GM23248 (cell line): ENCODE measurements around the gene FAM117B. TPM values are rescaled to one million over a fixed set of nuclear protein-coding genes. Genes with fewer than 3 reads are reported as not detected.
A peak's percentile ranks its signal among the peaks of the same experiment; 100 is the strongest.

Experiments
- DNase-seq: peaks from one replicate; pipeline ENCODE4 v3.0.0-alpha.2; 2015
- H2AFZ ChIP-seq: fragments of 200-600 bp; sonication (generic); 2 replicates; pipeline ENCODE4 v1.6.1; 2016; ENCODE audit warnings: antibody characterized with exemption
- H3F3A ChIP-seq: fragments of 200-600 bp; sonication (generic); 2 replicates; pipeline ENCODE4 v1.6.1; 2016; ENCODE audit warnings: mild to moderate bottlenecking, antibody characterized with exemption, mixed run types; ENCODE audit not compliant: insufficient read depth
- H3K27ac ChIP-seq: fragments of 200-600 bp; sonication (generic); 2 replicates; pipeline ENCODE4 v1.5.1; 2016; ENCODE audit warnings: mild to moderate bottlenecking
- H3K27me3 ChIP-seq: fragments of 200-600 bp; sonication (generic); replicated peaks from 2 replicates; pipeline ENCODE4 v1.6.1; 2016; ENCODE audit warnings: mild to moderate bottlenecking; ENCODE audit not compliant: insufficient read depth
- H3K36me3 ChIP-seq: fragments of 200-600 bp; sonication (generic); 2 replicates; pipeline ENCODE4 v1.6.1; 2016; ENCODE audit warnings: low read depth, mild to moderate bottlenecking
- H3K4me1 ChIP-seq: fragments of 200-600 bp; sonication (generic); 2 replicates; pipeline ENCODE4 v1.6.1; 2016; ENCODE audit warnings: mild to moderate bottlenecking; ENCODE audit not compliant: insufficient read depth
- H3K4me2 ChIP-seq: fragments of 200-600 bp; sonication (generic); one replicate; pipeline ENCODE4 v1.6.1; 2016; ENCODE audit warnings: mild to moderate bottlenecking; ENCODE audit not compliant: unreplicated experiment
- H3K4me3 ChIP-seq: fragments of 200-600 bp; sonication (generic); 2 replicates; pipeline ENCODE4 v1.5.1; 2016; ENCODE audit warnings: mild to moderate bottlenecking
- H3K79me2 ChIP-seq: fragments of 200-600 bp; sonication (generic); 2 replicates; pipeline ENCODE4 v1.6.1; 2016; ENCODE audit warnings: mild to moderate bottlenecking; ENCODE audit not compliant: insufficient read depth
- H3K9ac ChIP-seq: fragments of 200-600 bp; sonication (generic); 2 replicates; pipeline ENCODE4 v1.6.1; 2016; ENCODE audit warnings: mild to moderate bottlenecking
- H3K9me2 ChIP-seq: fragments of 200-600 bp; sonication (generic); 2 replicates; pipeline ENCODE4 v1.6.1; 2016; ENCODE audit warnings: mixed run types, mild to moderate bottlenecking, moderate library complexity; ENCODE audit not compliant: insufficient read depth
- H3K9me3 ChIP-seq: fragments of 200-600 bp; sonication (generic); one replicate; pipeline ENCODE4 v1.6.1; 2017; ENCODE audit warnings: low read depth
- H4K20me1 ChIP-seq: fragments of 200-600 bp; sonication (generic); 2 replicates; pipeline ENCODE4 v1.6.0; 2016; ENCODE audit not compliant: insufficient read depth
- EZH2 ChIP-seq: fragments of 200-600 bp; sonication (generic); IDR thresholded peaks from 2 replicates; pipeline ENCODE4 v1.6.1; 2018; ENCODE audit warnings: antibody characterized with exemption, mild to moderate bottlenecking; ENCODE audit not compliant: insufficient read depth, poor library complexity, severe bottlenecking
- EZH2phosphoT487 ChIP-seq: fragments of 200-600 bp; sonication (generic); IDR thresholded peaks from 2 replicates; pipeline ENCODE4 v1.6.1; 2018; ENCODE audit warnings: antibody characterized with exemption, moderate library complexity, mild to moderate bottlenecking, low read depth; ENCODE audit not compliant: insufficient read depth
- WGBS, 2 experiments: methylation state at CpG; one replicate each; pipeline ENCODE4 v1.1.6; 2015 to 2017; ENCODE audit warnings: low lambda C conversion rate in 2 of 2, low coverage in 1 of 2; ENCODE audit errors: missing lambda C conversion rate in 2 of 2; 5-methylcytosine and 5-hydroxymethylcytosine counted together
- in situ Hi-C: fragments of 300-500 bp; cut with MboI; formaldehyde crosslinking; loops from 2 replicates; pipeline ENCODE4 v1.15.0; 2020
- polyA plus RNA-seq: library from polyadenylated mRNA; unstranded; fragments of >200 nt; fragmentation: Nextera tagmentation; extraction: Ambion mirVana; gene quantifications from 2 replicates; pipeline ENCODE4 v1.2.1, GENCODE V29; 2016
- total RNA-seq: library from RNA; depleted of rRNA; stranded (reverse); fragments of >200 nt; shearing (Covaris generic); gene quantifications from 2 replicates; pipeline ENCODE4 v1.2.3, GENCODE V29; 2014

Gene FAM117B
- total and polyA plus RNA-seq, 2 experiments from 2014 or later = 1.1 to 1.2 TPM

DNA sequence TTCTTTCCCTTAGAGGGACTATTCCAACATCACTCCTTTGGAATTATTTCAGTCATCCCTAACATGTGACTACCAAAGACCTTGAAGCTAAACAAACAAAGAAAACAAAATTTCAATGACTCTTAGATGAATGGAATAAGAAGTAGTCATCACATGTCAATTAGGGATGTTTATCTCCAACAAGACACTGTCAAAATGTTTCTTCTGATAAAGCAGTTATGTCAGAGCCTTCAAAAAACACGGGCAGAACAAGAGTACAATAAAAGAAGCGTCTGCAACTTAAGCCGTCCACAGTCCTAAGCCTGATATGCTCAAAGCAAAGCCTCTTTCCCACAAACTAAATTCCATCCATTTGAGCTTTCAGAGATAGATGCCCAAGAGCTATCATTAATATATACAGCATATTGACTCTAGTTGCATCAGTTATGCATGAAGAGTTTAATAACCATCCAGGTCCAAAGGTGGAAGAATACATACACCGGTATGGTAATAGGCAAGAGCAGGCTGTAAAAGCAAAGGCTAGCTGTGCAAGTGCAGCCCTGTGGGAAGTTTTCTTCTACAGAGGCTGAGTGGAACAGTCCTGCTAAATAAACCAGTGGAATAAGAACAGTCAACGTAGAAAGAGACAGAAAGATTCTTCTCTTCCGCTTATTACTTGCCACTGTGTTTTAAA, 138.7 kb downstream of the FAM117B start:
- Histone ChIP-seq H3F3A (no peaks in the 10 kb centered on the region), H4K20me1 (no peaks in the 10 kb centered on the region), H3K9me2 (no peaks in the 10 kb centered on the region), H3K79me2 (no peaks in the 10 kb centered on the region), H3K36me3 (no peaks in the 10 kb centered on the region), H3K9me3 (no peaks in the 10 kb centered on the region), H3K4me1 (no peaks in the 10 kb centered on the region), H3K4me2 (no peak overlapping the region), H3K9ac (no peak overlapping the region), H3K27me3 (no peaks in the 10 kb centered on the region), H2AFZ (no peak overlapping the region), H3K4me3 (no peak overlapping the region), H3K27ac (no peak overlapping the region)
- in situ Hi-C loops = no loop called here
- DNase-seq = no peak
- TF ChIP-seq EZH2 (no peak), EZH2phosphoT487 (no peak)
- WGBS, 2 experiments = 92 to 98% methylated on average over 6 of the region's 6 CpGs

DNA sequence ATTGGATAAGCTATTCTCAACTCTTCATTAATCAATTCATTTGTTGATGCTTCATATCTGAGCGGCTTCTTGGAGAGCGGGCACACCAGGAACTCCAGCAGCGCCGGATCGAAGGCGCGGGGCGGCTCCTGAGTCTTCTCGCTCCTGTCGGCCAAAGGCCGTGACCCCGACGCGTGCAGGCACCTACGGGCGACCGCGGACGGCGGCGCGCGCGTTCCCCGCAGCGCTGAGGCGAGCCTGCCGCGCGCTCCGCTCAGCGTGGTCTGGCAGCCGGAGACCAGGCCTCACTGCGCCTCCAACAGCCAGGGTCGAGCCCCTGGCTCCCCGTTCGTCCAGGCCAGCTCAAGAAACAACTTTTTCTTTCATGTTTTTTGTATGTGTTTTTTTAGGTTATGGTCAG, 139.3 kb downstream of the FAM117B start:
- Histone ChIP-seq H3K9me2 (no peaks in the 10 kb centered on the region), H3F3A (no peaks in the 10 kb centered on the region), H3K4me2 (no peak overlapping the region), H4K20me1 (no peaks in the 10 kb centered on the region), H3K4me1 (no peaks in the 10 kb centered on the region), H3K4me3 (no peak overlapping the region), H3K9ac (no peak overlapping the region), H2AFZ (no peak overlapping the region), H3K9me3 (no peaks in the 10 kb centered on the region), H3K27me3 (no peaks in the 10 kb centered on the region), H3K79me2 (no peaks in the 10 kb centered on the region), H3K36me3 (no peaks in the 10 kb centered on the region), H3K27ac (no peak overlapping the region)
- DNase-seq = no peak
- in situ Hi-C loops = no loop called here
- WGBS, 2 experiments = 97% methylated on average over 23 to 37 of the region's 37 CpGs
- no peak for TF ChIP-seq EZH2
- no peak for TF ChIP-seq EZH2phosphoT487

DNA sequence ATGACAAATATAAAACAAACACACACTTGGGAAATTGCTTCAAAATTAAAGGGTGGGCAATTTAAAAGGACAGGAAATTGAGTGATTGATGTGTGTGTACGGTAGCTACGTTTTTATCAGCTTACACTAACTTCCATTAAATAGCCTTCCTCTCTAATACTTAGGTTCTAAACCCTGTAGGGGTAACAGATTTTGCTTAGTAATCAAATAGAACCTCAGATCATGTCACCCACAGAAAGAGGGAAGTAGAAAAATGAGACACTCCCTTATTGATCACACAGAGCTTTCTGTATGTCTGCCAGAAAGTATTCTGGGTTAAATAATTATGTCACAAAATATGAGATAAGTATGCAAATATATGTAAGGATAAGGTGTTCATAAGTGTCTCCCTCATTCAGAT, 143.4 kb downstream of the FAM117B start:
- TF ChIP-seq EZH2 (no peak), EZH2phosphoT487 (no peak)
- WGBS, 2 experiments = 95 to 96% methylated on average over 2 of the region's 2 CpGs
- no peak overlapping the region for H2AFZ ChIP-seq

DNA sequence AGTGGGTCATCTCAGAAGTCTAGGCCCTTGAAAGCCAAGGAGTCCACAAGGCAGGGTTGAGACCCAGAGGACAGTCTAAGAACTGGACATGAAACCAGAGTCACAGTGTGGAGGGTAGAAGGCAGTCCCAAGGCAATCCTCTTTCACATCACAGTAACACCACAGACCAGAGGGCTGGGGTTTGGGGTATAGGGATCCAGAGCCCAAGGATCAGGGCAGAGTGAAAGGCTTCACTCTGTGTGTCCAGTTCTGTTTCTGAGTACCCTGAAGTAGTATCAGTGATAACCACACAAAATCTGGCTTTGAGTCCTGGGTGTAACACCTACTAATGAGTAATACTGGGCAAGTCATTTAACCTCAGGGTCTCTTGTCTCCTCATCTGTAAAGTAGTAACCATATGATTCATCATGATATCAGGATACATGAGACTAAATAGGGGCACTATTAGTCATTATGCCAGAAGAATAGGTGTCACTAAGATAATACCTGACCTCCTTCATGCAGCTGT, 145.8 kb downstream of the FAM117B start:
- H3K9me2 ChIP-seq = no peaks in the 10 kb centered on the region
- H4K20me1 ChIP-seq = no peaks in the 10 kb centered on the region
- peaks cover 9% of the 10 kb centered on the region for H3K4me1 ChIP-seq
- H3K4me3 ChIP-seq = no peak overlapping the region
- H3K9ac ChIP-seq = no peak overlapping the region
- in situ Hi-C loops = no loop called here
- H3F3A ChIP-seq = peaks cover 7% of the 10 kb centered on the region; the same call in 1 of the 2 replicates
- no peaks in the 10 kb centered on the region for H3K79me2 ChIP-seq
- H3K4me2 ChIP-seq = no peak overlapping the region
- H3K9me3 ChIP-seq = no peaks in the 10 kb centered on the region
- no peaks in the 10 kb centered on the region for H3K27me3 ChIP-seq
- TF ChIP-seq EZH2phosphoT487 (no peak), EZH2 (no peak)
- peak; percentile 81 for DNase-seq
- no peak overlapping the region for H3K27ac ChIP-seq
- no peaks in the 10 kb centered on the region for H3K36me3 ChIP-seq
- no peak overlapping the region for H2AFZ ChIP-seq

More for the DNA sequence above, 143.4 kb downstream of the FAM117B start:
- in situ Hi-C loops = no loop called here
- peaks cover 7% of the 10 kb centered on the region; the same call in 1 of the 2 replicates for H3F3A ChIP-seq
- H3K27ac ChIP-seq = no peak overlapping the region
- H3K27me3 ChIP-seq = no peaks in the 10 kb centered on the region
- H3K4me1 ChIP-seq = peaks cover 9% of the 10 kb centered on the region
- no peak for DNase-seq
- H3K79me2 ChIP-seq = no peaks in the 10 kb centered on the region
- no peaks in the 10 kb centered on the region for H4K20me1 ChIP-seq
- no peak overlapping the region for H3K4me3 ChIP-seq
- no peak overlapping the region for H3K9ac ChIP-seq
- H3K9me3 ChIP-seq = no peaks in the 10 kb centered on the region
- no peaks in the 10 kb centered on the region for H3K36me3 ChIP-seq
- no peaks in the 10 kb centered on the region for H3K9me2 ChIP-seq
- no peak overlapping the region for H3K4me2 ChIP-seq
